GM06990 (cell line): ENCODE measurements around the gene PIEZO1.

Experiments
- DNase-seq: peaks from one replicate; pipeline ENCODE4 v3.0.0-alpha.2; 2011; ENCODE audit not compliant: insufficient read length; ENCODE audit errors: extremely low read depth
- H3K27me3 ChIP-seq: replicated peaks from 2 replicates; pipeline ENCODE4 v1.6.0; 2011; ENCODE audit warnings: low read length; ENCODE audit not compliant: control insufficient read depth, insufficient read depth
- H3K36me3 ChIP-seq: 2 replicates; pipeline ENCODE4 v1.5.1; 2011; ENCODE audit warnings: low read length; ENCODE audit not compliant: control insufficient read depth, insufficient read depth
- H3K4me3 ChIP-seq: replicated peaks from 2 replicates; pipeline ENCODE4 v1.5.1; 2011; ENCODE audit warnings: low read depth, mild to moderate bottlenecking, control low read depth, low read length
- CTCF ChIP-seq: IDR thresholded peaks from 2 replicates; pipeline ENCODE4 v1.5.1; 2011; ENCODE audit warnings: low read length, control low read depth, mild to moderate bottlenecking, inconsistent platforms; ENCODE audit not compliant: insufficient read depth, poor library complexity, severe bottlenecking

The PIEZO1 gene

GRCh38 chr16:88798073-88798472 lies 13.1 kb upstream of the PIEZO1 start:
- Histone ChIP-seq H3K4me3 (no peak overlapping the region), H3K36me3 (no peaks in the 10 kb centered on the region; the same call in 1 of the 2 replicates), H3K27me3 (no peaks in the 10 kb centered on the region)
- no peak for DNase-seq
- no peak for TF ChIP-seq CTCF

- Histone ChIP-seq H3K36me3 (no peaks in the 10 kb centered on the region; the same call in 1 of the 2 replicates), H3K27me3 (no peaks in the 10 kb centered on the region), H3K4me3 (no peak overlapping the region)
- TF ChIP-seq CTCF = no peak
- no peak for DNase-seq
These were observed 11.3 kb upstream of the PIEZO1 start for GRCh38 chr16:88796278-88796677.

- no peak for DNase-seq
- Histone ChIP-seq H3K36me3 (no peaks in the 10 kb centered on the region), H3K4me3 (no peak overlapping the region), H3K27me3 (no peaks in the 10 kb centered on the region)
- TF ChIP-seq CTCF = no peak
These were observed 8.4 kb upstream of the PIEZO1 start for GRCh38 chr16:88793251-88793954.

- no peaks in the 10 kb centered on the region for H3K36me3 ChIP-seq
- TF ChIP-seq CTCF = no peak
- DNase-seq = no peak
- no peaks in the 10 kb centered on the region for H3K27me3 ChIP-seq
- H3K4me3 ChIP-seq = no peak overlapping the region
These were observed 7.7 kb upstream of the PIEZO1 start for GRCh38 chr16:88792668-88793250.

GRCh38 chr16:88792078-88792550 lies 7.1 kb upstream of the PIEZO1 start:
- no peak overlapping the region for H3K4me3 ChIP-seq
- no peaks in the 10 kb centered on the region for H3K27me3 ChIP-seq
- DNase-seq = no peak
- no peak for TF ChIP-seq CTCF
- no peaks in the 10 kb centered on the region for H3K36me3 ChIP-seq
